Forelimb muscle (tissue), 1 donor: ENCODE results near the gene MYO18B. TPM values are rescaled to one million over a fixed set of nuclear protein-coding genes. Genes with fewer than 3 reads are reported as not detected.

Experiments used
- DNase-seq: peaks from one replicate; pipeline ENCODE4 v3.0.0-alpha.2; 2013; ENCODE audit warnings: low read depth
- polyA plus RNA-seq: library from polyadenylated mRNA; unstranded; fragments of 120-200 nt; gene quantifications from one replicate; pipeline ENCODE4 v1.2.1, GENCODE V29; 2013; ENCODE audit not compliant: insufficient read length

Gene MYO18B
- polyA plus RNA-seq, 1 donor: 117 TPM

- no peak for DNase-seq
Measured at GRCh38 chr22:25899566-25899965, 157.6 kb downstream of the MYO18B start.

GRCh38 chr22:25900390-25900789 is 158.4 kb downstream of the MYO18B start:
- no peak for DNase-seq

- DNase-seq: no peak
Measured at GRCh38 chr22:25900880-25901279, 158.9 kb downstream of the MYO18B start.

GRCh38 chr22:25902402-25902801 is 160.4 kb downstream of the MYO18B start:
- no peak for DNase-seq

- no peak for DNase-seq
Measured at GRCh38 chr22:25903294-25903693, 161.3 kb downstream of the MYO18B start.

- DNase-seq: no peak
Measured at GRCh38 chr22:25908212-25908611, 166.2 kb downstream of the MYO18B start.

GRCh38 chr22:25908755-25909154 is 166.8 kb downstream of the MYO18B start:
- no peak for DNase-seq

GRCh38 chr22:25909614-25910387 is 167.8 kb downstream of the MYO18B start:
- DNase-seq: no peak

- no peak for DNase-seq
Measured at GRCh38 chr22:25911243-25911972, 169.4 kb downstream of the MYO18B start.

GRCh38 chr22:25919452-25919851 is 177.5 kb downstream of the MYO18B start:
- no peak for DNase-seq

GRCh38 chr22:25922141-25922540 is 180.2 kb downstream of the MYO18B start:
- no peak for DNase-seq

- DNase-seq: no peak
Measured at GRCh38 chr22:25923914-25924313, 181.9 kb downstream of the MYO18B start.

- no peak for DNase-seq
Measured at GRCh38 chr22:25928038-25928437, 186.1 kb downstream of the MYO18B start.

- no peak for DNase-seq
Measured at GRCh38 chr22:25929321-25929878, 187.4 kb downstream of the MYO18B start.

- DNase-seq: no peak
Measured at GRCh38 chr22:25930083-25930482, 188.1 kb downstream of the MYO18B start.

GRCh38 chr22:25930788-25931310 is 188.9 kb downstream of the MYO18B start:
- DNase-seq: no peak

- no peak for DNase-seq
Measured at GRCh38 chr22:25933158-25933788, 191.3 kb downstream of the MYO18B start.

- no peak for DNase-seq
Measured at GRCh38 chr22:25935266-25936058, 193.5 kb downstream of the MYO18B start.

GRCh38 chr22:25938151-25938550 is 196.2 kb downstream of the MYO18B start:
- DNase-seq: no peak

- no peak for DNase-seq
Measured at GRCh38 chr22:25939384-25939783, 197.4 kb downstream of the MYO18B start.

- DNase-seq: no peak
Measured at GRCh38 chr22:25940479-25940878, 198.5 kb downstream of the MYO18B start.
